ENCODE results near the gene DCAF15. TPM values are rescaled to one million over a fixed set of nuclear protein-coding genes. Genes with fewer than 3 reads are reported as not detected.

The DCAF15 gene
- total RNA-seq, 1 donor from 2014 or later = 28.6 TPM

GRCh38 chr19:13963603-13964105 is 11.3 kb downstream of the DCAF15 start:
- Histone ChIP-seq H3K9me3 (ENCODE audit: low read depth) (no peaks in the 10 kb centered on the region), H3K9ac (no peak overlapping the region), H3K4me2 (no peak overlapping the region), H4K20me1 (ENCODE audit: low read depth) (peaks cover 19% of the 10 kb centered on the region), H3K27me3 (peaks cover 16% of the 10 kb centered on the region), H3K4me1 (peaks cover 12% of the 10 kb centered on the region), H3F3A (ENCODE audit: low read depth) (peaks cover 4% of the 10 kb centered on the region), H3K4me3 (no peak overlapping the region), H3K79me2 (ENCODE audit: low read depth) (no peaks in the 10 kb centered on the region), H3K27ac (no peak overlapping the region), H3K36me3 (no peaks in the 10 kb centered on the region), H2AFZ (replicated peaks) (no peak overlapping the region)
- Mint-ChIP-seq H3K27me3 (ENCODE audit: insufficient read depth, low read depth) (peaks cover 7% of the 10 kb centered on the region), H3K36me3 (peaks cover 12% of the 10 kb centered on the region), H3K9me3 (no peaks in the 10 kb centered on the region), H3K27ac (no peak overlapping the region), H3K4me3 (no peak overlapping the region), H3K4me1 (peaks cover 5% of the 10 kb centered on the region)
- TF ChIP-seq EZH2 (IDR thresholded peaks at IDR 0.05) (no peak), EZH2phosphoT487 (IDR thresholded peaks at IDR 0.05) (no peak)
- TF ChIP-seq, protein P1, sequence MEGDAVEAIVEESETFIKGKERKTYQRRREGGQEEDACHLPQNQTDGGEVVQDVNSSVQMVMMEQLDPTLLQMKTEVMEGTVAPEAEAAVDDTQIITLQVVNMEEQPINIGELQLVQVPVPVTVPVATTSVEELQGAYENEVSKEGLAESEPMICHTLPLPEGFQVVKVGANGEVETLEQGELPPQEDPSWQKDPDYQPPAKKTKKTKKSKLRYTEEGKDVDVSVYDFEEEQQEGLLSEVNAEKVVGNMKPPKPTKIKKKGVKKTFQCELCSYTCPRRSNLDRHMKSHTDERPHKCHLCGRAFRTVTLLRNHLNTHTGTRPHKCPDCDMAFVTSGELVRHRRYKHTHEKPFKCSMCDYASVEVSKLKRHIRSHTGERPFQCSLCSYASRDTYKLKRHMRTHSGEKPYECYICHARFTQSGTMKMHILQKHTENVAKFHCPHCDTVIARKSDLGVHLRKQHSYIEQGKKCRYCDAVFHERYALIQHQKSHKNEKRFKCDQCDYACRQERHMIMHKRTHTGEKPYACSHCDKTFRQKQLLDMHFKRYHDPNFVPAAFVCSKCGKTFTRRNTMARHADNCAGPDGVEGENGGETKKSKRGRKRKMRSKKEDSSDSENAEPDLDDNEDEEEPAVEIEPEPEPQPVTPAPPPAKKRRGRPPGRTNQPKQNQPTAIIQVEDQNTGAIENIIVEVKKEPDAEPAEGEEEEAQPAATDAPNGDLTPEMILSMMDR (IDR thresholded peaks at IDR 0.05) = no peak
- no peak for DNase-seq (ENCODE audit: low spot score)

GRCh38 chr19:13964776-13965175 is 12.5 kb downstream of the DCAF15 start:
- TF ChIP-seq EZH2 (IDR thresholded peaks at IDR 0.05) (no peak), EZH2phosphoT487 (IDR thresholded peaks at IDR 0.05) (no peak)
- TF ChIP-seq, protein P1 (IDR thresholded peaks at IDR 0.05) = no peak
- peaks cover 5% of the 10 kb centered on the region for H3K4me1 Mint-ChIP-seq
- Histone ChIP-seq H3K79me2 (ENCODE audit: low read depth) (no peaks in the 10 kb centered on the region), H3K4me1 (peaks cover 12% of the 10 kb centered on the region), H3K27me3 (peaks cover 16% of the 10 kb centered on the region), H4K20me1 (ENCODE audit: low read depth) (peaks cover 13% of the 10 kb centered on the region), H3F3A (ENCODE audit: low read depth) (peaks cover 4% of the 10 kb centered on the region), H3K36me3 (no peaks in the 10 kb centered on the region), H3K4me2 (no peak overlapping the region), H3K27ac (no peak overlapping the region), H3K9me3 (ENCODE audit: low read depth) (no peaks in the 10 kb centered on the region), H2AFZ (replicated peaks) (no peak overlapping the region), H3K4me3 (no peak overlapping the region), H3K9ac (no peak overlapping the region)
- no peak overlapping the region for H3K27ac Mint-ChIP-seq
- H3K36me3 Mint-ChIP-seq = peaks cover 13% of the 10 kb centered on the region
- H3K4me3 Mint-ChIP-seq = no peak overlapping the region
- DNase-seq (ENCODE audit: low spot score) = no peak
- no peaks in the 10 kb centered on the region for H3K9me3 Mint-ChIP-seq
- H3K27me3 Mint-ChIP-seq (ENCODE audit: insufficient read depth, low read depth) = peaks cover 9% of the 10 kb centered on the region

DNA sequence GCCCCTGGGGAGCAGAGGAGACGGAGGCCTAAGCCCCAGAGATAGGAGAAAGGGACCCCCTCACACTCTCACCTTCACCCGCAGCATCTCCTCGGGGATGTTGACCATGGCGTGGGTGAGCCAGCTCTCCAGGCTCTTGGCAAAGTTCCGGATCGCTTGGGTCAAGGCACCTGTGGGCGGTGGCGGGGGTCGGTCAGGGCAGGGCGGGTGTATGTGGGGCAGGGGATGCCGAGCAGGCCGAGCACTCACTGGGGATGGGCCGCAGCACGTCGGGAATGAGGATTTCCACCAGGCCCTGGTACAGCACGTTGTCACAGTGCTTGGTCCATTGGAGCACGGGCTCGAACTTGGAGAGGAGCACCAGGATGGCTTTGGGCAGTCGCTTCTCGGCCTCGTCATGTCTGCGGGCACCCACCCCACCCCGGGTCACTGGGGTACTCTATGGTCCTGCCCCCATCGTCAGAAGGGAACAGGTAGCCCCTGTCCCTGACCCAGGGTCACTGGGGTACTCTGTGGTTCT is 13.1 kb downstream of the DCAF15 start:
- peaks cover 13% of the 10 kb centered on the region for H3K36me3 Mint-ChIP-seq
- Histone ChIP-seq H3K4me1 (peaks cover 12% of the 10 kb centered on the region), H3K4me3 (no peak overlapping the region), H3K27me3 (peaks cover 16% of the 10 kb centered on the region), H3K9ac (no peak overlapping the region), H3F3A (ENCODE audit: low read depth) (peaks cover 4% of the 10 kb centered on the region), H3K79me2 (ENCODE audit: low read depth) (no peaks in the 10 kb centered on the region), H3K36me3 (no peaks in the 10 kb centered on the region), H3K27ac (no peak overlapping the region), H2AFZ (replicated peaks) (no peak overlapping the region), H3K4me2 (no peak overlapping the region), H4K20me1 (ENCODE audit: low read depth) (peaks cover 10% of the 10 kb centered on the region), H3K9me3 (ENCODE audit: low read depth) (no peaks in the 10 kb centered on the region)
- no peaks in the 10 kb centered on the region for H3K9me3 Mint-ChIP-seq
- peaks cover 5% of the 10 kb centered on the region for H3K4me1 Mint-ChIP-seq
- TF ChIP-seq EZH2 (IDR thresholded peaks at IDR 0.05) = no peak
- TF ChIP-seq EZH2phosphoT487 (IDR thresholded peaks at IDR 0.05) = no peak
- TF ChIP-seq, protein P1 (IDR thresholded peaks at IDR 0.05) = no peak
- DNase-seq (ENCODE audit: low spot score) = no peak
- no peak overlapping the region for H3K4me3 Mint-ChIP-seq
- no peak overlapping the region for H3K27ac Mint-ChIP-seq
- peaks cover 9% of the 10 kb centered on the region for H3K27me3 Mint-ChIP-seq (ENCODE audit: insufficient read depth, low read depth)
